Measurements from ENCODE around the gene TNFAIP1.

Gene TNFAIP1

GRCh38 chr17:28357901-28358197 lies 22.3 kb downstream of the TNFAIP1 start:
- POLR2A ChIA-PET: interaction anchor here (0.6 to 4.0 kb wide), 6 partner anchors 9 to 357 kb away, joined by 4 to 27 read pairs (median 4); partner anchors contain the start of genes IFT20 and TNFAIP1
- no peak for TF ChIP-seq CTCF (IDR thresholded peaks at IDR 0.05; ENCODE audit: control extremely low read depth, extremely low read depth, low read depth, missing control alignments)
- CTCF ChIA-PET: interaction anchor here (1.2 to 3.0 kb wide), 6 partner anchors 10 to 59 kb away, joined by 3 to 20 read pairs (median 6); partner anchors contain the start of genes IFT20, TNFAIP1 and VTN
- no peak for DNase-seq (ENCODE audit: extremely low spot score)

GRCh38 chr17:28363186-28363585 lies 27.6 kb downstream of the TNFAIP1 start:
- CTCF ChIA-PET: interaction anchor here (1.2 kb wide), 2 partner anchors 54 to 111 kb away, joined by 3 read pairs; no protein-coding TSS in a partner anchor
- no peak for DNase-seq (ENCODE audit: extremely low spot score)
- no peak for TF ChIP-seq CTCF (IDR thresholded peaks at IDR 0.05; ENCODE audit: control extremely low read depth, extremely low read depth, low read depth, missing control alignments)
- POLR2A ChIA-PET: no interaction called here

GRCh38 chr17:28363776-28364650 lies 28.5 kb downstream of the TNFAIP1 start:
- no peak for DNase-seq (ENCODE audit: extremely low spot score)
- no peak for TF ChIP-seq CTCF (IDR thresholded peaks at IDR 0.05; ENCODE audit: control extremely low read depth, extremely low read depth, low read depth, missing control alignments)
- POLR2A ChIA-PET: no interaction called here
- CTCF ChIA-PET: no interaction called here

GRCh38 chr17:28364665-28365363 lies 29.3 kb downstream of the TNFAIP1 start, which contains the start of gene SEBOX:
Gene SEBOX (minus strand): TSS chr17:28365199. CDS start chr17:28365151, 48 bp downstream.
- TF ChIP-seq CTCF (IDR thresholded peaks at IDR 0.05; ENCODE audit: control extremely low read depth, extremely low read depth, low read depth, missing control alignments): no peak
- ChIA-PET CTCF (interaction anchor here (1.5 kb wide), 1 partner anchor 22 kb away, joined by 3 read pairs; no protein-coding TSS in a partner anchor), POLR2A (no interaction called here)
- no peak for DNase-seq (ENCODE audit: extremely low spot score)

GRCh38 chr17:28365487-28365886 lies 29.9 kb downstream of the TNFAIP1 start:
- ChIA-PET POLR2A (no interaction called here), CTCF (interaction anchor here (0.9 to 1.5 kb wide), 2 partner anchors 22 to 51 kb away, joined by 3 read pairs; no protein-coding TSS in a partner anchor)
- DNase-seq (ENCODE audit: extremely low spot score): no peak
- TF ChIP-seq CTCF (IDR thresholded peaks at IDR 0.05; ENCODE audit: control extremely low read depth, extremely low read depth, low read depth, missing control alignments): no peak

GRCh38 chr17:28366605-28367004 lies 31.0 kb downstream of the TNFAIP1 start:
- no peak for TF ChIP-seq CTCF (IDR thresholded peaks at IDR 0.05; ENCODE audit: control extremely low read depth, extremely low read depth, low read depth, missing control alignments)
- ChIA-PET CTCF (interaction anchor here (1.1 to 4.6 kb wide), 3 partner anchors 9 to 38 kb away, joined by 3 to 20 read pairs (median 4); partner anchors contain the start of gene POLDIP2), POLR2A (interaction anchor here (1.5 kb wide), 1 partner anchor 31 kb away, joined by 6 read pairs; the partner anchor contains the start of genes IFT20 and TNFAIP1)
- no peak for DNase-seq (ENCODE audit: extremely low spot score)
